Muscle layer of duodenum (tissue), 2 donors: ENCODE data around the gene MPZL3.

ENCODE experiments used
- H3K27ac ChIP-seq: one replicate; pipeline ENCODE4 v1.7.0; 2013; ENCODE audit warnings: mild to moderate bottlenecking, low read length
- H3K27me3 ChIP-seq: one replicate; pipeline ENCODE4 v1.7.0; 2013; ENCODE audit warnings: low read depth, mild to moderate bottlenecking, control low read depth, low read length
- H3K36me3 ChIP-seq, 2 donors: one replicate each; pipeline ENCODE4 v1.7.0; 2013; ENCODE audit warnings: low read length in 2 of 2, control low read depth in 1 of 2, mild to moderate bottlenecking in 1 of 2; ENCODE audit not compliant: insufficient read depth in 2 of 2, control insufficient read depth in 1 of 2
- H3K4me1 ChIP-seq, 2 donors: one replicate each; pipeline ENCODE4 v1.7.0; 2013; ENCODE audit warnings: low read length in 2 of 2, mild to moderate bottlenecking in 2 of 2, control low read depth in 1 of 2, moderate library complexity in 1 of 2; ENCODE audit not compliant: insufficient read depth in 2 of 2, control insufficient read depth in 1 of 2
- H3K4me3 ChIP-seq, 2 donors: one replicate each; pipeline ENCODE4 v1.7.0; 2013; ENCODE audit warnings: low read length in 2 of 2, low read depth in 1 of 2, mild to moderate bottlenecking in 1 of 2
- H3K9me3 ChIP-seq, 2 donors: one replicate each; pipeline ENCODE4 v1.7.0; 2013; ENCODE audit warnings: low read length in 2 of 2, control low read depth in 1 of 2, mild to moderate bottlenecking in 1 of 2; ENCODE audit not compliant: control insufficient read depth in 1 of 2
- donor health status: healthy.

The MPZL3 gene

DNA sequence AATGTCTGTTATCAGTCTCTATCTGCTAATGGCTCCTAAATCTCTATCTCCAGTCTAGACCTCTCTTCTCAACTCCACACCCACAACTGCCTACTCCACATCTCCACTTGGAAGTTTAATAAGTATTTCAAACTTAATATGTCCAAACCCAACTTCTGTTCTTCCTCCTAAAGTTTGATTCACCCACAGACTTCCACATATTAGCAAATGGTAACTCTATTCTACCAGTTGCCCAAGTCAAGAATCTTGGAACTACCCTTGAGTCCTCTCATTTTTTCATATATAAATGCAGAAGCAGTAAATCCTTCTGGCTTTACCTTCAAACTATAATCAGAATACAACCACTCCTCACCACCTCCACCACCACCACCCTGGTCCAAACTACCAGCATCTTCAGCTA, 20.7 kb downstream of the MPZL3 start:
- H3K27ac ChIP-seq: no peak overlapping the region
- peaks cover 0 to 3% of the 10 kb centered on the region in 2 donors for H3K36me3 ChIP-seq
- H3K4me3 ChIP-seq: no peak overlapping the region
- no peaks in the 10 kb centered on the region for H3K27me3 ChIP-seq
- no peaks in the 10 kb centered on the region for H3K4me1 ChIP-seq
- H3K9me3 ChIP-seq: no peaks in the 10 kb centered on the region

DNA sequence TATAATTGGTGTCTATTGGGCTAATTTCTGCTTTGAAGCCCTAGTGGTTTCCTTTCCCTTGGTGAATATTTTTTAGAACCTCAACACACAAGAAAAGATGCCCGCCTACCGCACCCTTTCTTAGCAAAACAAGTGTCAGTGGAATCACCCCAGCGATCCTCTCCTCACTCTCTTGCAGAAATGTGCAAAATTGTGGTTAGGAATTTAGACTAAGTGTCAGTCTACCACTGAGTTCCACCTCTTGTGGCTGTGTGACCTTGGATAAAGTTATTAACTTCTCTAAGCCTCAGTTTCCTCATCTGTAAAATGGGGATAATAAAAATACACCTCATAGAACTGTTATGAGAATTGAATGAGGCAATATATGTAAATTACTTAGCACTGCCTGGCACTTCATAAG, 22.1 kb downstream of the MPZL3 start:
- no peak overlapping the region for H3K27ac ChIP-seq
- H3K9me3 ChIP-seq: no peaks in the 10 kb centered on the region
- H3K36me3 ChIP-seq: peaks cover 0 to 3% of the 10 kb centered on the region in 2 donors
- no peak overlapping the region for H3K4me3 ChIP-seq
- no peaks in the 10 kb centered on the region for H3K27me3 ChIP-seq
- H3K4me1 ChIP-seq: no peaks in the 10 kb centered on the region

DNA sequence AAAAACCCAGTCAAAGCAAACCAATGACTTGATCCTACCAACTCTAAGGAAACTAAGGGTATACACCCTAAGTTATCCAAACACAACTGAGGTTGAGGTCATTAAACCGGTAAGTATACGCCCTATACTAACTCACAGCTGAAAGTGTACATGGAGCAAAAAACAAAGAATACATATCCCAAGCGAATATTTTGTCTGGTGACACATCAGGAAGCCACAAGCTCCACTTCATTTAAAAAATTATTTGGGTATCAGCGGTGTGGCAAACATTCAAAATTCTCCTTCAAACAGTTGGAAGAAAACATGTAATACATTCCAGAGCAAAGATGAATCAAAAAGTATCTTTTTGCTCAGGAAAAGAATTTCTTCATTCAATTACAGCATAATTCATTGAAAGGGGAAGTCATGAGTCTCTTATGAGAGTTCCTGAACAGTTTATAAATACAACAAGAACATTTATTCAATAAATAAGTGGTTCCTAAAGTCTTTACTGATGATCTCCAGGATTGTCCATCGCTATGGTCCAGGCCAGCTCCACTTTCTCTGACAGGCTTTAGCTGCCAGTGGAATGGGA, 22.8 kb downstream of the MPZL3 start:
- Histone ChIP-seq H3K4me1 (no peaks in the 10 kb centered on the region), H3K27ac (peak overlapping the region; percentile 17), H3K4me3 (no peak overlapping the region), H3K9me3 (no peaks in the 10 kb centered on the region), H3K27me3 (no peaks in the 10 kb centered on the region), H3K36me3 (peaks cover 0 to 3% of the 10 kb centered on the region in 2 donors)

DNA sequence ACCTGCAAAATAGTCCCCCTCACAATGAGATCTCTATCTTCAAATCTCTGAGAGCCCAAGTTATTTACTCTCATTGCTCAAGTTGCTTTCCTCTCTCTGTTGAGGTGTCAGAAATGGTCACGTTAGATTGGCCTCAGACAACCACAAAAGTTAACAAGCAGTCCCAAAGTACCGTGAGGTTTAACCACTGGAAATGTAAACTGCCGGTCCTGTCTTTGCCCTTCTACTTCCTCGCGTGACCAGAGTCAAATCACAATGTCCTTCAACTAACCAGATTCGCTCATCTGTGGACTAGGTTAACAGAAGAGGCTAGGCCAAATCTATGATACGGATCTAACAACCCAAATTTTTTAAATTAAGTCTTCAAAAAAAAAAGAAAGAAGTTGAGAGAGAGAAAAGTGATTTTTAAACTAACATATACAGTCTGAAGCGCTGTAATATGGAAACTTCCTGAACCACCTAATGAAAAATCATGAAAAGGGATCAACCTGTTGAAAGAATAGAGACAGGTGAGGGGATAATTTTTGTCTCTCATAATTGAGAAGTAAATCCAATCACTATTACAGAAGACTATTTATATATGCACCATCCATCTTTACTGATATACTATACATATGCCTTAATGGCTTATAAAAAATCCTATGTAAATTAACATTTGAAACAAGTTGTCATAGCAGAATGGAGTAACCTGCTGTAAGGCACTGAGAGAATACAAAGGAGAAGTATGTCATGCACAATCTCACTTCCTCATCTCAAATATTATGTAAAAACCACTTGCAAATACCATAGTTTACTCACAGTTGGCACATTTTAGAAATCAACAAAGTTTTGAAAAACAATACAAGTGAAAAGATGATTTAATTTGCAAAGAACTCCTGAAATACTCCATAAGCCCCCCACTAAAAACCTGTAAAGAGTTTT, 24.0 kb downstream of the MPZL3 start:
- Histone ChIP-seq H3K4me1 (no peaks in the 10 kb centered on the region), H3K27me3 (no peaks in the 10 kb centered on the region), H3K27ac (no peak overlapping the region), H3K9me3 (no peaks in the 10 kb centered on the region), H3K4me3 (no peak overlapping the region), H3K36me3 (peaks cover 0 to 3% of the 10 kb centered on the region in 2 donors)

DNA sequence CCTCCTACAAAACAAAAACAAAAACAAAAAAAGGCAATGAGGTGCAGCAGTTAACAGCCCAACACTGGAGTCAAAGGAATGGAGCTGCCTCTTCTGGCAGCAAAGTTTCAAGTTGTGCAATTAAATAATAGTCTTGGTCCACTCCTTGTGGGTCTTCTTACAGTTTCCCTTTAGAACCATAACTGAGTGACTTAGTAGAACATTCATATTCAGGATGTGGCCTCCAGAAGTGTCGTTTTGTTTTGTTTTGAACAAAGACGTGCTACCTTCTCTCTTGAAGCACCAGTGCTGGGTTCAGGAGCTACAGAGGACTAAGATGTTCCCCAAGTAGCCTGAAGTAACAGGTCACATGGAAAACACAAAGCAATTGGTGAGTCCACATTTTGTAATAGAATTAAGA, 25.4 kb downstream of the MPZL3 start:
- H3K27ac ChIP-seq: peak overlapping the region; percentile 10
- H3K4me3 ChIP-seq: no peak overlapping the region
- no peaks in the 10 kb centered on the region for H3K4me1 ChIP-seq
- peaks cover 0 to 3% of the 10 kb centered on the region in 2 donors for H3K36me3 ChIP-seq
- H3K9me3 ChIP-seq: no peaks in the 10 kb centered on the region
- H3K27me3 ChIP-seq: peaks cover under 1% of the 10 kb centered on the region

DNA sequence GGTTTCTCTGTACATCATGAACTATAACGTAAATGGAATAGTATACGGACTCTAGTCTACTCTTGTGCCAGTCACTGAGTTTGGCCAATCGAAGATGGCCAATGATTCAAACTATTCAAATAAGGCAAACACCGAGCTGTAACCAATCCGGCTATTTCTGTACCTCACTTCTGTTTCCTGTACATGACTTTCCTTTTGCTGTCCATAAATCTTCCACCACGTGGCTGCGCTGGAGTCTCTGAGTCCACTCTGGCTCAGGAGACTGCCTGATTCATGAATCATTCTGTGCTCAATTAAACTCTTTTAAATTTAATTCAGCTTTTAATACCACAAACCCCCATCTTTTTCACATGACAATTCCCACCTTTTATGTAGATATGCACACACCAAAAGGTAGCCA, 25.9 kb downstream of the MPZL3 start:
- H3K4me1 ChIP-seq: no peaks in the 10 kb centered on the region
- no peaks in the 10 kb centered on the region for H3K9me3 ChIP-seq
- no peak overlapping the region for H3K4me3 ChIP-seq

DNA sequence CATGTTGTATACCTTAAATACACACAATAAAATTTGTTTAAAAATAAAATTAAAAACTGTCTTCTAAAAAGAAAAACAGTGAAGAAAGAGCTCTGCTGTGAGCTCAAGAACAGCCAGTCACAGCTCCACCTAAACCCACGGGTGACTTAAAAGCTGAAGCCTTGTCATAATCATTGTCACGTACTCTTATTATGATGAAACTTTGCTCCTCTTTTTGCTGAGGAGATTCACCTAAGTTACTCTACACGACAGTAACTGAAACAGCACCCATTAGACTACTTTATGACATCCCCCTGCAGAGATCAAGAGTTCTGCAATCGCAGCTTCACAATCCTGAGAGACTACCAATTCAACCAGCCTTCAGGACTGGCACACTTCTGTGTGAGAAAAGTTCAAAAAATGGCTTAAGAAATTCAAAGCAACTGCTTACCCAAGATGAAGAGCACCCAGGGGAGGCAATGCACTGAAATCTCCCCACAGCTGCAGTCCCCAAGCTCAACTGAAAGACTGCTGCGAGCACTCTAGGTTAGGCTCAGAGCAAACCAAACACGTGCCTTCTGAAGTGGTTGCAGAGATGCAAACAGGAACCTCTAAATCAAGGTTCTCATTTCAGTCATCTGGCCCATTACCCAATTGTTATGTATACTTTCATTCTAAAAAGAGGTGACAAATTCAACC, 27.5 kb downstream of the MPZL3 start, which contains the start of gene JAML:
Gene JAML (minus strand): TSS at position 501 of the 678 bp plus-strand sequence. CDS start 10,145 bp downstream, outside the sequence.
- H3K4me1 ChIP-seq: no peaks in the 10 kb centered on the region
- peaks cover 6% of the 10 kb centered on the region for H3K27me3 ChIP-seq
- H3K36me3 ChIP-seq: no peaks in the 10 kb centered on the region
- H3K4me3 ChIP-seq: peak within 1 kb of the TSS; percentile 23 to 37
- H3K27ac ChIP-seq: peak within 1 kb of the TSS; percentile 17
- H3K9me3 ChIP-seq: no peaks in the 10 kb centered on the region

More for the DNA sequence above, 25.9 kb downstream of the MPZL3 start:
- Histone ChIP-seq H3K27ac (no peak overlapping the region), H3K27me3 (peaks cover 5% of the 10 kb centered on the region), H3K36me3 (peaks cover 0 to 3% of the 10 kb centered on the region in 2 donors)

DNA sequence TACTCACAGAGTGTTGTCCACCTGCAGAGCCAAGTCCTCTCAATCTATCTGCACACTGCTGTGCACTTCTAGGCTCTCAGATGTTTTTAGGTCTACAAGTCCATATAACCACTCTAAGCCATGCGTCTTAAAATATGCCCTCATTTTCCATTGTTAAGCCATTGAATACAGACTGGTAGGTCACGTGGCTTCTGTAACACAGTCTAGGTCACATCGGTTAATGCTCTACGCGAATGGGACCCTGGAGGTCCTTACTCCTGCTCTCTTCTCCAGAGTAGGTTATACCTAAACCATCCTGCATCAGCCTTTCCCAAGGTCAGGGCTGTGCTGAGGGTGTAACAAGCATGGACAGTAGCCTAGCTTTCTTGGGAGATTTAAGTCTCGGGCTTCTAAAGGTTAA, 28.2 kb downstream of the MPZL3 start:
- no peaks in the 10 kb centered on the region for H3K36me3 ChIP-seq
- no peaks in the 10 kb centered on the region for H3K9me3 ChIP-seq
- H3K4me1 ChIP-seq: no peaks in the 10 kb centered on the region
- peak overlapping the region; percentile 17 for H3K27ac ChIP-seq
- H3K4me3 ChIP-seq: peak overlapping the region; percentile 1 to 37
- H3K27me3 ChIP-seq: peaks cover 6% of the 10 kb centered on the region

DNA sequence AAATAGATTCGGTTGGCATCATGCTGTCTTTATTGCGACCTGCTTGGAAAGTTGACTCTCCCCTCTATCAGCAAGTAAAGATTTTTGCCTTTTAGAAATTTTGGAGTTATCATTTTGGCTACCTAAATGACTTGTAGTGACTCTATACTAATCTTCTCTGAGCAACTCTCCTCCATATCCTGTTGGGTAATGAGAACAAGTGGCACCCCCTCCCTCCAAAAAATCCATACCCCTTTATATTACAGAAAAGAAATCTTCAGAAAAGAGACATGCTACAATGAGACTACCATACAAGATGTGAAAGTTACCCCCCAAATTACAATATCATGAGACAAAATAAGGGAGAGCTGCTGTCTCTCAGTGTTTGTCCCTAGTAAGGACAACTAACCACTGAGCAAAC, 28.6 kb downstream of the MPZL3 start:
- Histone ChIP-seq H3K4me1 (no peaks in the 10 kb centered on the region), H3K9me3 (no peaks in the 10 kb centered on the region), H3K36me3 (no peaks in the 10 kb centered on the region), H3K27me3 (peaks cover 6% of the 10 kb centered on the region), H3K4me3 (peak overlapping the region; percentile 1 to 37), H3K27ac (peak overlapping the region; percentile 17)

DNA sequence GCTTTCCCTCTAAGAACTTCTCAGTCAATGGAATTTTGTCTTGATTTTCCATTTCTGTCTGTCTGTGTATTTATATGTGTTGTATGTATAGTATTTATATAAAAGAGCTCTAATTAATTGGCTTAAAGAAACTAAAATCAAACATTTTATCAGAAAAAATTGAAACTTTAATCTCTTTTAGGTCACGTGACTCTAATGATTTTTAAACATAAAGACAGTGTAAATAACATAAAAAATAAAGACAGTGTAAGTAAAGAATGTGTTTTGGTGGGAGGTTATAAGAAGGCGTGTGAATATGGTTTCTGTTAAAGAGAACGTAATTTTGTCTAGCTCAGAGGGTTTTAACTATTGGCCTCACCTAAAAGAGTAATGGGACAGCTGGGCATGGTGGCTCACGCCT, 29.7 kb downstream of the MPZL3 start:
- Histone ChIP-seq H3K27ac (no peak overlapping the region), H3K4me1 (no peaks in the 10 kb centered on the region)

DNA sequence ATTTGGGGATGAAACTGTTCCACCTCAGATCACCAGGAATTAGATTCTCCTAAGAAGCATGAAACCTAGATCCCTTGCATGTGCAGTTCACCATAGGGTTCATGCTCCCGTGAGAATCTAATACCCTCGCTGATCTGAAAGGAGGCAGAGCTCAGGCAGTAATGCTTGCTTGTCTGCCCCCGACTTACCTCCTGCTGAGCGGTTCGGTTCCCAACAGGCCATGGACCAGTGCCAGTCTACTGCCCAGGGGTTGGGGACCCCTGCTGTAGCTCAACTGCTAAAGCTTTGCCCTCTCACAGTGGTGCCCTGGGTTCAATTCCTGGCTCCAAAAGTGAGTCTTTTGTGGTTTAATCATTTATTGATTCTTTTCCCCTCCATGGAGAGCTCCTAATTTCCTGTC, 30.7 kb downstream of the MPZL3 start:
- Histone ChIP-seq H3K27me3 (peaks cover 6% of the 10 kb centered on the region), H3K4me1 (no peaks in the 10 kb centered on the region), H3K27ac (no peak overlapping the region), H3K4me3 (no peak overlapping the region), H3K9me3 (no peaks in the 10 kb centered on the region), H3K36me3 (no peaks in the 10 kb centered on the region)

More for the DNA sequence above, 29.7 kb downstream of the MPZL3 start:
- no peaks in the 10 kb centered on the region for H3K36me3 ChIP-seq
- H3K9me3 ChIP-seq: no peaks in the 10 kb centered on the region
- H3K4me3 ChIP-seq: no peak overlapping the region
- peaks cover 6% of the 10 kb centered on the region for H3K27me3 ChIP-seq
